Testis (tissue), 3 donors: ENCODE results near the gene CACNB4. TPM values are rescaled to one million over a fixed set of nuclear protein-coding genes. Genes with fewer than 3 reads are reported as not detected.
A peak's percentile ranks its signal among the peaks of the same experiment; 100 is the strongest.

ENCODE experiments used
- DNase-seq: peaks from one replicate; pipeline ENCODE4 v3.0.0-alpha.2; 2019
- H3K27ac ChIP-seq, 2 donors: fragments of 200-600 bp; sonication (generic); one replicate each; pipeline ENCODE4 v1.5.1; 2019
- H3K27me3 ChIP-seq: fragments of 200-600 bp; sonication (generic); one replicate; pipeline ENCODE4 v1.5.1; 2019
- H3K36me3 ChIP-seq: fragments of 200-600 bp; sonication (generic); one replicate; pipeline ENCODE4 v1.5.1; 2017; ENCODE audit warnings: low read depth; ENCODE audit errors: missing control alignments
- H3K4me1 ChIP-seq: fragments of 200-600 bp; sonication (generic); one replicate; pipeline ENCODE4 v1.5.1; 2019
- H3K4me3 ChIP-seq, 2 donors: fragments of 200-600 bp; sonication (generic); one replicate each; pipeline ENCODE4 v1.5.1; 2017 to 2019
- H3K9me3 ChIP-seq: fragments of 200-600 bp; sonication (generic); one replicate; pipeline ENCODE4 v1.5.1; 2017
- POLR2A ChIP-seq: fragments of 450-650 bp; IDR thresholded peaks from one replicate; pipeline ENCODE4 v1.6.1; 2017; ENCODE audit warnings: antibody characterized with exemption, mild to moderate bottlenecking, moderate library complexity
- WGBS, 2 donors: methylation state at CpG; one replicate each; pipeline ENCODE4 v1.1.5; 2018; 5-methylcytosine and 5-hydroxymethylcytosine counted together
- intact Hi-C: fragments of 100-400 bp; cut with DNase I; formaldehyde crosslinking; loops from one replicate; pipeline ENCODE4 v1.15.1; 2023; ENCODE audit warnings: low total_unique reads
- polyA plus RNA-seq: library from polyadenylated mRNA; stranded (reverse); fragments of 350-450 nt; fragmentation: Illumina TruSeq; extraction: RNeasy Lipid Tissue Mini Kit (QIAGEN cat#74804); gene quantifications from one replicate; pipeline ENCODE4 v1.2.3, GENCODE V29; 2014; ENCODE audit warnings: low read depth, low replicate concordance; ENCODE audit not compliant: insufficient read depth
- total RNA-seq, 2 donors: library from RNA; depleted of rRNA; stranded (reverse); fragments of >200 nt; gene quantifications; one replicate each; pipeline ENCODE4 v1.2.3, GENCODE V29; 2016
- TF ChIP-seq, protein P1 (sequence below), 3 experiments: fragments of 450-650 bp in 2 of 3; fragments of 200-600 bp in 1 of 3; sonication (generic) in 1 of 3; IDR thresholded peaks; one replicate each; pipeline ENCODE4 v1.5.1; 2016 to 2019; ENCODE audit warnings: antibody characterized with exemption in 3 of 3, mild to moderate bottlenecking in 2 of 3, moderate library complexity in 1 of 3

The CACNB4 gene
- total and polyA plus RNA-seq, 3 donors from 2014 or later = 7.8 to 83.8 (median 82.2) TPM

DNA sequence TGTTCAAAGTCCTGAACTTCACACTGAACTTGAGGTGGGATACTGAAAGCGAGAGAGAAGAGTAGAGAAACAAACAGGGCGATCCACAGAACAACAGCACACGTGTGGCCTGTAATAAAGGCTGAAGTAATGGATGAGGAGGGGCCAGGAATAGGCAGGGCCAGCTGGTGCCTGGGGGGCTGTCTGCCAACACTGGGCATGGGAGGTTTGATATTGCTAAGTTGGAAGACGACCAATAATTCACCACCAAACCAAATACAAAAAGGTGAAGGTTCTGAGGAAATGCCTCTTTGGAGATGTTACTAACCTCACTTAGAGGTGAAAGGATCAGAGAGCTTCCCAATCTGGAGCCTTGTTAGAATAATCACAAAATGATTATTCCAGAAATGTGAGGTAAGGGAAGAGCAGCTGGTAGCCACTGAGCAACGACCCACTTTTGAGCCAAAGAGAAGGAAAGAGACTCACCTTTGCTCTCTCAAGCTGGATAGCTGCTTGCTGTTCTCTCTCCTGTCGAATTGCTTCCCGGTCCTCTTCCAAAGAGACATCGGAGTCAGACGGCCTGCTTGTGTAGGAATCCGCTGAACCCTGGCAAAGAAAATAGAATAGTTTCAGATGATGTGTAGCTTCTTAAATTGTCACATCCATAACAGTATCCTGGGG, 215.9 kb downstream of the CACNB4 start:
- Histone ChIP-seq H3K4me3 (no peak overlapping the region), H3K4me1 (no peaks in the 10 kb centered on the region), H3K27me3 (no peaks in the 10 kb centered on the region), H3K27ac (no peak overlapping the region), H3K36me3 (no peaks in the 10 kb centered on the region), H3K9me3 (no peaks in the 10 kb centered on the region)
- TF ChIP-seq, protein P1, sequence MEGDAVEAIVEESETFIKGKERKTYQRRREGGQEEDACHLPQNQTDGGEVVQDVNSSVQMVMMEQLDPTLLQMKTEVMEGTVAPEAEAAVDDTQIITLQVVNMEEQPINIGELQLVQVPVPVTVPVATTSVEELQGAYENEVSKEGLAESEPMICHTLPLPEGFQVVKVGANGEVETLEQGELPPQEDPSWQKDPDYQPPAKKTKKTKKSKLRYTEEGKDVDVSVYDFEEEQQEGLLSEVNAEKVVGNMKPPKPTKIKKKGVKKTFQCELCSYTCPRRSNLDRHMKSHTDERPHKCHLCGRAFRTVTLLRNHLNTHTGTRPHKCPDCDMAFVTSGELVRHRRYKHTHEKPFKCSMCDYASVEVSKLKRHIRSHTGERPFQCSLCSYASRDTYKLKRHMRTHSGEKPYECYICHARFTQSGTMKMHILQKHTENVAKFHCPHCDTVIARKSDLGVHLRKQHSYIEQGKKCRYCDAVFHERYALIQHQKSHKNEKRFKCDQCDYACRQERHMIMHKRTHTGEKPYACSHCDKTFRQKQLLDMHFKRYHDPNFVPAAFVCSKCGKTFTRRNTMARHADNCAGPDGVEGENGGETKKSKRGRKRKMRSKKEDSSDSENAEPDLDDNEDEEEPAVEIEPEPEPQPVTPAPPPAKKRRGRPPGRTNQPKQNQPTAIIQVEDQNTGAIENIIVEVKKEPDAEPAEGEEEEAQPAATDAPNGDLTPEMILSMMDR (IDR thresholded peaks at IDR 0.05) = no peak
- no peak for TF ChIP-seq POLR2A
- intact Hi-C loops = no loop called here
- DNase-seq = no peak
- 88 to 89% methylated on average over 10 of the region's 10 CpGs for WGBS, 2 donors

DNA sequence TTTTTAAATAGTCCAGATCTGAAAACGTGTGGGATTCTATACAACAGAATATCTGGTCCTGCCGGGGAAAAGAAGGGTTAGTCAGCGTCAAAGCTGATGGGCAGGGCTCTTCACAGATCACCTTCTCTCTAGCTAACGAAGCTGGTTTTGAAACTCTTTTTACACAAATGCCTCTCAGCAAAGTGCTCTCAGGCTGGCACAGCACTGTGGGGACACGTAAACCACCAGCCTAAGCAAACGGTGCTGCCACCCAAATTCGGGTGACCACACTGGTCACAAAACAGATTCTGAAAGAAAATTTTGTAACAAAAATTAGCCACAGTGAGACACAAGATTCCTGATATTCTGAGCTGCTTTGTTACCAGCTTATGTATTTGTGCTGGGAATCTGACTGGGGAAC, 217.5 kb downstream of the CACNB4 start:
- Histone ChIP-seq H3K4me1 (no peaks in the 10 kb centered on the region), H3K9me3 (no peaks in the 10 kb centered on the region), H3K27me3 (no peaks in the 10 kb centered on the region), H3K27ac (no peak overlapping the region), H3K4me3 (no peak overlapping the region), H3K36me3 (no peaks in the 10 kb centered on the region)
- DNase-seq = no peak
- no peak for TF ChIP-seq POLR2A
- TF ChIP-seq, protein P1 (IDR thresholded peaks at IDR 0.05) = no peak
- intact Hi-C loops = no loop called here
- WGBS, 2 donors = 87 to 88% methylated on average over 7 of the region's 7 CpGs

DNA sequence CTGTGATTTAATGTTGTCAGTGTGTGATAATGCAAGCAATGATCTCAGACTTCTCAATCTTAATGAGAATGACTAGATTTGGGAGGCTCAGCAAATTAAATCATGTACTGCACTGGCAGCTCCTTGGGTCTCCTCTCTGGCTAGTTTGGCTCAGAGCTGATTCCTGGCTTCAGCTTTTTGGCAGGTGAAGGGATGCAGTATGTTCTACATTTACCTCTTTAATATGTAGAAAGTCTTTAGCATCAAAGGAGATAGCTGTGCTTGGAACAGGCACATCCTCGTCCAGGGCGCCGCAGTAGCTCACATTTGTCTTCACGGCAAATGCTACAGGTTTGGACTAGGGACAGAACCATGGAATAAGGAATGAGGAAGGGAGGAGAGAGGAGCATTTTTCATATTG, 218.3 kb downstream of the CACNB4 start:
- Histone ChIP-seq H3K4me3 (no peak overlapping the region), H3K27me3 (no peaks in the 10 kb centered on the region), H3K9me3 (no peaks in the 10 kb centered on the region), H3K27ac (no peak overlapping the region), H3K36me3 (no peaks in the 10 kb centered on the region), H3K4me1 (no peaks in the 10 kb centered on the region)
- WGBS, 2 donors = 94 to 98% methylated on average over 4 of the region's 4 CpGs
- intact Hi-C loops = no loop called here
- DNase-seq = no peak
- TF ChIP-seq, protein P1 (IDR thresholded peaks at IDR 0.05) = no peak
- no peak for TF ChIP-seq POLR2A

DNA sequence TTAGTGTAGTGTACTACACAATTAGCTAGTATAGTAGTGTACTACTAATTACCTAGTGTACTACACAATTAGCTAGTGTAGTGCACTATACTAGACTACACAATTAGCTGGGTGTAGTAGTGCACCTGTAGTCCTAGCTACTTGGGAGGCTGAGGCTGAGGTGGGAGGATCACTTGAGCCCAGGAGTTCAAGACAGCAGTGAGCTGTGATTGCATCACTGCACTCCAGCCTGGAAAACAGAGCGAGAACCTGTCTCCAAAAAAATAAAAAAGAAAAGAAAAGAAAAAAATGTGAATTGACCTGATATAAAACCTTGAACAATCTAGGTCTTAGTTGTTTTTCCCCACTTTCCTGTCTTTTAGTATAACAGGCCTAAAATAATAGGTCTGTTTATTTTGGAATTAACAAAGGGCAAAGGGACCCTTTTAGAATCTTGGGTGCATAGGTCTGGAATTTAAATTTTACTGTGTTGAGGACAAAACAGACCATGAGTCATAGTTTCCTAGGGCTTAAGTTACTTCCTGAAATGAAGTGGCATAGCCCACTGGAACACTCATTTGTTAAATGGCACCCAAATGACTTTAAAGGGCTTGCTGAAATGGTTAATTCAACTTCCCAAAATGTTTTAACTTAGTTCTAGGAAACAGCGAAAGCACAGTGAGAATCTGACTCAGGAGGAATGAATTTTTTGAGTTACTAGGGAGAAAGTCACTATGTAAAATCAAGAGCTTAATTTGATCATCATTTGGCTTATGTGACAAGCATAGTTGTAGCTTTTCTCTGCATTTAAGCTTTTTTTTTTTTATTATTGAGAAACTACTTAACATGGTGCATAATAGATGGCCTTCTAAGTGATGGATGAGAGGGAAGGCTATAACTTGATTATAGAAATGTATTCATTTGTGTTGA, 219.9 kb downstream of the CACNB4 start:
- H3K4me3 ChIP-seq = no peak overlapping the region
- TF ChIP-seq POLR2A = no peak
- TF ChIP-seq, protein P1 (IDR thresholded peaks at IDR 0.05) = no peak
- H3K36me3 ChIP-seq = no peaks in the 10 kb centered on the region
- WGBS, 2 donors = 60 to 69% methylated on average over 2 of the region's 2 CpGs
- DNase-seq = no peak
- intact Hi-C loops = no loop called here
- H3K9me3 ChIP-seq = no peaks in the 10 kb centered on the region
- H3K4me1 ChIP-seq = no peaks in the 10 kb centered on the region
- no peaks in the 10 kb centered on the region for H3K27me3 ChIP-seq
- H3K27ac ChIP-seq = peak overlapping the region in 1 of 2 donors; percentile 30
